C4-2B (cell line): ENCODE results near the gene HIPK1.

Source experiments
- ZFX ChIP-seq: fragments of 450-650 bp; IDR thresholded peaks from 2 replicates; pipeline ENCODE4 v1.6.1; 2017
- TF ChIP-seq, protein P1 (sequence below): fragments of 450-650 bp; conservative IDR thresholded peaks from 2 replicates; pipeline ENCODE4 v1.5.1; 2017; ENCODE audit warnings: mild to moderate bottlenecking

DNA sequence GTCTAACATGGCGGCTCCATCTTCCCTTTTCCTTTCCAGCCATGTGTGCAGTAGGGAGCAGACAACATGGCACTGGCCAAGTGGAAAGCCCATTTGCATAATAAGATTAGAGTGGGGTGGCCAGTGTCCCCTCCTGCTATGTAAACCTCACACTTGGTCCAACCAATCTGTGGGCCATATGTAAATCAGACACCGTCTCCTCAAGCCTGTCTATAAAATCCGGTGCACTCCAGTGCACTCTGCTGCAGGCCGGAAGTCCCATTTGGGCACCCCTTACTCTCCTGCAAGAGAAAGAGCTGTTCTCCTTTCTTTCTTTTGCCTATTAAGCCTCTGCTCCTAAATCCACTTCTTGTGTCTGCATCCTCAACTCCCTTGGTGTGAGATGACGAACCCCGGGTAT is 94.3 kb downstream of the HIPK1 start:
- TF ChIP-seq, protein P1, sequence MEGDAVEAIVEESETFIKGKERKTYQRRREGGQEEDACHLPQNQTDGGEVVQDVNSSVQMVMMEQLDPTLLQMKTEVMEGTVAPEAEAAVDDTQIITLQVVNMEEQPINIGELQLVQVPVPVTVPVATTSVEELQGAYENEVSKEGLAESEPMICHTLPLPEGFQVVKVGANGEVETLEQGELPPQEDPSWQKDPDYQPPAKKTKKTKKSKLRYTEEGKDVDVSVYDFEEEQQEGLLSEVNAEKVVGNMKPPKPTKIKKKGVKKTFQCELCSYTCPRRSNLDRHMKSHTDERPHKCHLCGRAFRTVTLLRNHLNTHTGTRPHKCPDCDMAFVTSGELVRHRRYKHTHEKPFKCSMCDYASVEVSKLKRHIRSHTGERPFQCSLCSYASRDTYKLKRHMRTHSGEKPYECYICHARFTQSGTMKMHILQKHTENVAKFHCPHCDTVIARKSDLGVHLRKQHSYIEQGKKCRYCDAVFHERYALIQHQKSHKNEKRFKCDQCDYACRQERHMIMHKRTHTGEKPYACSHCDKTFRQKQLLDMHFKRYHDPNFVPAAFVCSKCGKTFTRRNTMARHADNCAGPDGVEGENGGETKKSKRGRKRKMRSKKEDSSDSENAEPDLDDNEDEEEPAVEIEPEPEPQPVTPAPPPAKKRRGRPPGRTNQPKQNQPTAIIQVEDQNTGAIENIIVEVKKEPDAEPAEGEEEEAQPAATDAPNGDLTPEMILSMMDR = no peak
- TF ChIP-seq ZFX = no peak
